HepG2 (cell line): ENCODE data around the gene CARD19. TPM values are rescaled to one million over a fixed set of nuclear protein-coding genes. Genes with fewer than 3 reads are reported as not detected.

Source experiments
- CAMTA2 ChIP-seq: sonication (generic); formaldehyde crosslinking; IDR thresholded peaks from 2 replicates; pipeline ENCODE4 v1.4.0; 2020; ENCODE audit warnings: mild to moderate bottlenecking, missing genetic modification reagents, borderline replicate concordance
- EEA1 ChIP-seq: sonication (generic); formaldehyde crosslinking; IDR thresholded peaks from 2 replicates; pipeline ENCODE4 v1.5.1; 2020; ENCODE audit warnings: mild to moderate bottlenecking, missing genetic modification reagents, borderline replicate concordance
- EED ChIP-seq: sonication (generic); formaldehyde crosslinking; IDR thresholded peaks from 2 replicates; pipeline ENCODE4 v1.5.0; 2020; ENCODE audit warnings: mild to moderate bottlenecking, missing genetic modification reagents
- ETS1 ChIP-seq: sonication (generic); formaldehyde crosslinking; IDR thresholded peaks from 2 replicates; pipeline ENCODE4 v1.4.0; 2020; ENCODE audit warnings: missing genetic modification reagents
- HMGA1 ChIP-seq: sonication (generic); formaldehyde crosslinking; conservative IDR thresholded peaks from 2 replicates; pipeline ENCODE4 v1.4.0; 2020; ENCODE audit warnings: missing genetic modification reagents
- KDM3A ChIP-seq: IDR thresholded peaks from 2 replicates; pipeline ENCODE4 v1.6.1; 2018; ENCODE audit warnings: low read depth, missing compliant biosample characterization
- MED1 ChIP-seq: sonication (generic); formaldehyde crosslinking; IDR thresholded peaks from 2 replicates; pipeline ENCODE4 v1.4.0; 2020; ENCODE audit warnings: missing genetic modification reagents
- NFYC ChIP-seq: IDR thresholded peaks from 2 replicates; pipeline ENCODE4 v1.6.1; 2016; ENCODE audit warnings: missing genetic modification reagents, missing compliant biosample characterization
- NONO ChIP-seq, 2 experiments: fragments of 450-650 bp in 1 of 2; sonication (generic) in 1 of 2; formaldehyde crosslinking in 1 of 2; IDR thresholded peaks in 1 of 2; conservative IDR thresholded peaks in 1 of 2; 2 replicates each; pipeline versions ENCODE4 v1.6.1 to v1.8.0; 2017 to 2022; ENCODE audit warnings: mild to moderate bottlenecking in 1 of 2, missing genetic modification reagents in 1 of 2, moderate library complexity in 1 of 2
- PAWR ChIP-seq: sonication (generic); formaldehyde crosslinking; IDR thresholded peaks from 2 replicates; pipeline ENCODE4 v1.4.0; 2020; ENCODE audit warnings: missing genetic modification reagents, mild to moderate bottlenecking, borderline replicate concordance
- RFXANK ChIP-seq: IDR thresholded peaks from 2 replicates; pipeline ENCODE4 v1.6.1; 2016
- SP4 ChIP-seq: sonication (generic); formaldehyde crosslinking; IDR thresholded peaks from 2 replicates; pipeline ENCODE4 v1.8.1; 2023; ENCODE audit warnings: mild to moderate bottlenecking, missing genetic modification reagents
- ZFP41 ChIP-seq: sonication (generic); formaldehyde crosslinking; IDR thresholded peaks from 2 replicates; pipeline ENCODE4 v1.4.0; 2020; ENCODE audit warnings: mild to moderate bottlenecking, missing genetic modification reagents, borderline replicate concordance
- ZNF431 ChIP-seq: sonication (generic); formaldehyde crosslinking; IDR thresholded peaks from 2 replicates; pipeline ENCODE4 v1.9.0; 2022; ENCODE audit warnings: missing genetic modification reagents, low read depth, mild to moderate bottlenecking, borderline replicate concordance
- ZNF564 ChIP-seq: sonication (generic); formaldehyde crosslinking; IDR thresholded peaks from 2 replicates; pipeline ENCODE4 v1.8.1; 2023; ENCODE audit warnings: mild to moderate bottlenecking, missing genetic modification reagents
- ZNF687 ChIP-seq: sonication (generic); formaldehyde crosslinking; IDR thresholded peaks from 2 replicates; pipeline ENCODE4 v1.5.1; 2020; ENCODE audit warnings: mild to moderate bottlenecking, missing genetic modification reagents, moderate library complexity
- ZNF7 ChIP-seq: IDR thresholded peaks from 2 replicates; pipeline ENCODE4 v1.6.1; 2016; ENCODE audit warnings: missing biosample characterization, missing genetic modification reagents
- ZNF878 ChIP-seq: sonication (generic); formaldehyde crosslinking; IDR thresholded peaks from 2 replicates; pipeline ENCODE4 v1.8.1; 2023; ENCODE audit warnings: mild to moderate bottlenecking, missing genetic modification reagents, moderate library complexity
- polyA plus RNA-seq, 8 experiments: library from polyadenylated mRNA; depleted of rRNA in 3 of 8; stranded (reverse) in 7 of 8; unstranded in 1 of 8; fragments of >200 nt; fragmentation: Illumina TruSeq in 4 of 8; extraction: Trizol in 4 of 8; gene quantifications; 2 replicates each; pipeline versions ENCODE4 v1.2.1 to v1.2.3, GENCODE V29; 2011 to 2016; ENCODE audit warnings: low read depth in 4 of 8, missing spikeins in 1 of 8, mixed read lengths in 1 of 8; ENCODE audit not compliant: insufficient read depth in 1 of 8
- total RNA-seq, 5 experiments: library from RNA; depleted of rRNA; stranded (reverse); fragments of >200 nt; fragmentation: Illumina TruSeq; extraction: Trizol; gene quantifications; 2 replicates each; pipeline ENCODE4 v1.2.3, GENCODE V29; 2016; ENCODE audit warnings: low read depth in 1 of 5
- TF ChIP-seq, protein P1 (sequence below): sonication (generic); formaldehyde crosslinking; IDR thresholded peaks from 2 replicates; pipeline ENCODE4 v1.8.1; 2022; ENCODE audit warnings: mild to moderate bottlenecking, missing genetic modification reagents
- TF ChIP-seq, protein P2 (sequence below): sonication (generic); formaldehyde crosslinking; IDR thresholded peaks from 2 replicates; pipeline ENCODE4 v1.4.0; 2020; ENCODE audit warnings: missing genetic modification reagents, mild to moderate bottlenecking, borderline replicate concordance

Gene CARD19
- total and polyA plus RNA-seq, 2 of the 13 experiments (the other 11 are each of a cell fraction or from before 2014, with no cell fraction given) = 18.4 to 47.2 TPM

- no peak; the same call in 1 of the 2 replicates for TF ChIP-seq EED (CRISPR knock-in tag)
- TF ChIP-seq, protein P1, sequence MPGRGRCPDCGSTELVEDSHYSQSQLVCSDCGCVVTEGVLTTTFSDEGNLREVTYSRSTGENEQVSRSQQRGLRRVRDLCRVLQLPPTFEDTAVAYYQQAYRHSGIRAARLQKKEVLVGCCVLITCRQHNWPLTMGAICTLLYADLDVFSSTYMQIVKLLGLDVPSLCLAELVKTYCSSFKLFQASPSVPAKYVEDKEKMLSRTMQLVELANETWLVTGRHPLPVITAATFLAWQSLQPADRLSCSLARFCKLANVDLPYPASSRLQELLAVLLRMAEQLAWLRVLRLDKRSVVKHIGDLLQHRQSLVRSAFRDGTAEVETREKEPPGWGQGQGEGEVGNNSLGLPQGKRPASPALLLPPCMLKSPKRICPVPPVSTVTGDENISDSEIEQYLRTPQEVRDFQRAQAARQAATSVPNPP (CRISPR knock-in tag) = no peak; the same call in 1 of the 2 replicates
- no peak for TF ChIP-seq CAMTA2 (CRISPR knock-in tag)
- no peak for TF ChIP-seq NFYC (CRISPR knock-in tag)
- TF ChIP-seq MED1 = peak; percentile 37; the same call in 1 of the 2 replicates
- TF ChIP-seq, protein P2, sequence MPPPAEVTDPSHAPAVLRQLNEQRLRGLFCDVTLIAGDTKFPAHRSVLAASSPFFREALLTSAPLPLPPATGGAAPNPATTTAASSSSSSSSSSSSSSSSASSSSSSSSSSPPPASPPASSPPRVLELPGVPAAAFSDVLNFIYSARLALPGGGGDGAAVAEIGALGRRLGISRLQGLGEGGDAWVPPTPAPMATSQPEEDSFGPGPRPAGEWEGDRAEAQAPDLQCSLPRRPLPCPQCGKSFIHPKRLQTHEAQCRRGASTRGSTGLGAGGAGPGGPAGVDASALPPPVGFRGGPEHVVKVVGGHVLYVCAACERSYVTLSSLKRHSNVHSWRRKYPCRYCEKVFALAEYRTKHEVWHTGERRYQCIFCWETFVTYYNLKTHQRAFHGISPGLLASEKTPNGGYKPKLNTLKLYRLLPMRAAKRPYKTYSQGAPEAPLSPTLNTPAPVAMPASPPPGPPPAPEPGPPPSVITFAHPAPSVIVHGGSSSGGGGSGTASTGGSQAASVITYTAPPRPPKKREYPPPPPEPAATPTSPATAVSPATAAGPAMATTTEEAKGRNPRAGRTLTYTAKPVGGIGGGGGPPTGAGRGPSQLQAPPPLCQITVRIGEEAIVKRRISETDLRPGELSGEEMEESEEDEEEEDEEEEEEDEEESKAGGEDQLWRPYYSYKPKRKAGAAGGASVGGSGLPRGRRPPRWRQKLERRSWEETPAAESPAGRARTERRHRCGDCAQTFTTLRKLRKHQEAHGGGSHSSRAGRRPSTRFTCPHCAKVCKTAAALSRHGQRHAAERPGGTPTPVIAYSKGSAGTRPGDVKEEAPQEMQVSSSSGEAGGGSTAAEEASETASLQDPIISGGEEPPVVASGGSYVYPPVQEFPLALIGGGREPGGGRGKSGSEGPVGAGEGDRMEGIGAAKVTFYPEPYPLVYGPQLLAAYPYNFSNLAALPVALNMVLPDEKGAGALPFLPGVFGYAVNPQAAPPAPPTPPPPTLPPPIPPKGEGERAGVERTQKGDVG (CRISPR knock-in tag) = no peak
- no peak for TF ChIP-seq ETS1 (CRISPR knock-in tag)
- peak; percentile 86; the same call in 1 of the 2 replicates for TF ChIP-seq ZNF687 (CRISPR knock-in tag)
- no peak for TF ChIP-seq ZNF564 (CRISPR knock-in tag)
- no peak for TF ChIP-seq EEA1
- TF ChIP-seq SP4 (CRISPR knock-in tag) = no peak
- TF ChIP-seq ZNF7 (CRISPR knock-in tag) = no peak
- no peak for TF ChIP-seq ZNF878 (CRISPR knock-in tag)
- no peak for TF ChIP-seq PAWR (CRISPR knock-in tag)
- TF ChIP-seq KDM3A (CRISPR knock-in tag) = 0 out of 2 replicates have a peak, but pooled peaks have one; percentile 24
- TF ChIP-seq ZFP41 (CRISPR knock-in tag) = no peak
- TF ChIP-seq HMGA1 (CRISPR knock-in tag) = no peak
- TF ChIP-seq NONO (IDR thresholded peaks at IDR 0.05) = no peak
- TF ChIP-seq NONO (CRISPR knock-in tag; conservative IDR thresholded peaks at IDR 0.05) = no peak; the same call in 1 of the 2 replicates
- no peak for TF ChIP-seq RFXANK (CRISPR knock-in tag)
- TF ChIP-seq ZNF431 = no peak; the same call in 1 of the 2 replicates
Measured at GRCh38 chr9:93132946-93133680, 37.1 kb downstream of the CARD19 start (continued).
